Loucy (cell line): ENCODE measurements around the gene CNTFR.

ENCODE experiments used
- CTCF ChIP-seq: fragments of 200-600 bp; sonication (generic); conservative IDR thresholded peaks from 2 replicates; pipeline ENCODE4 v1.5.1; 2014; ENCODE audit warnings: mild to moderate bottlenecking, antibody characterized with exemption, low read length
- EZH2phosphoT487 ChIP-seq: fragments of 200-600 bp; IDR thresholded peaks from 2 replicates; pipeline ENCODE4 v1.6.1; 2018; ENCODE audit warnings: antibody characterized with exemption, mild to moderate bottlenecking, moderate library complexity, borderline replicate concordance

- no peak for TF ChIP-seq CTCF
- TF ChIP-seq EZH2phosphoT487 = no peak
Observed at GRCh38 chr9:34638138-34638445, 48.6 kb upstream of the CNTFR start.
